ENCODE data around the gene GRM4.

GRM4 gene

GRCh38 chr6:34047913-34048867 is 97.7 kb downstream of the GRM4 start:
- Histone ChIP-seq H2BK15ac (replicated peaks; ENCODE audit: low read depth) (no peak overlapping the region), H3K4me3 (ENCODE audit: low read length) (no peak overlapping the region), H4K8ac (ENCODE audit: low read depth, low read length) (no peak overlapping the region), H3K23ac (ENCODE audit: low read length) (no peak overlapping the region), H3K79me1 (ENCODE audit: low read length) (no peaks in the 10 kb centered on the region), H3K4ac (ENCODE audit: low read depth, low read length) (no peak overlapping the region), H4K5ac (ENCODE audit: low read length) (no peak overlapping the region), H3K4me1 (ENCODE audit: control insufficient read depth, low read depth, low read length) (peaks cover 9% of the 10 kb centered on the region), H3K27me3 (ENCODE audit: insufficient read depth, low read length, poor library complexity) (no peaks in the 10 kb centered on the region), H2BK120ac (ENCODE audit: low read depth, low read length) (no peak overlapping the region), H3K79me2 (ENCODE audit: control insufficient read depth, insufficient read depth, low read length) (no peaks in the 10 kb centered on the region), H2BK5ac (ENCODE audit: low read length) (no peak overlapping the region), H3K18ac (ENCODE audit: low read length) (no peak overlapping the region), H2AK5ac (ENCODE audit: low read length) (no peak overlapping the region), H3K36me3 (ENCODE audit: control insufficient read depth, insufficient read depth, low read length) (no peaks in the 10 kb centered on the region), H3K4me2 (ENCODE audit: low read length) (no peak overlapping the region), H3K9ac (ENCODE audit: low read length) (no peak overlapping the region), H3K27ac (ENCODE audit: low read depth, low read length) (no peak overlapping the region), H3K56ac (ENCODE audit: low read length) (no peak overlapping the region)
- no CpG with 5 or more reads among the region's 15 CpGs for WGBS (ENCODE audit: extremely low coverage, insufficient coverage, low lambda C conversion rate)
- DNase-seq = peak; percentile 53

DNA sequence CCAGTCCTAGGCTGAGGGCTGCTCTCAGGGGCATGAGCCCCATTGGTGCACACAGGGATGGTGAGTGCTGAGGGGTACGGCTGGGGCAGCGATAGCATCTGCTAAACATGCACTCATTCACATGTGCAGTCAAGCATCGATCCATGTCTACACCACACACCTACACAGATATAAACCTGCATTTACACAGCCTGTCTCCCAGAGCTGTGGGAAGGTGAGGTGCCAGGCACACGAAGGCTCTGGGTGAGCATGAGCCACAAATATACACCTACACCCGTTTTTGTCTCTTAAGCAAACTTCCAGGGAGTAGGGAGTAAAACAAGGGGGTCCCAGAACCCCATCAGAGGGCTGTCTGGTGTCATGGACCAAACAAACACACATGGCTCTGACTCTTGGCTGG is 99.3 kb downstream of the GRM4 start:
- Histone ChIP-seq H3K9ac (ENCODE audit: low read length) (no peak overlapping the region), H3K23ac (ENCODE audit: low read length) (no peak overlapping the region), H3K4ac (ENCODE audit: low read depth, low read length) (no peak overlapping the region), H3K36me3 (ENCODE audit: control insufficient read depth, insufficient read depth, low read length) (no peaks in the 10 kb centered on the region), H3K4me2 (ENCODE audit: low read length) (no peak overlapping the region), H2BK15ac (replicated peaks; ENCODE audit: low read depth) (no peak overlapping the region), H3K79me2 (ENCODE audit: control insufficient read depth, insufficient read depth, low read length) (no peaks in the 10 kb centered on the region), H2AK5ac (ENCODE audit: low read length) (no peak overlapping the region), H3K79me1 (ENCODE audit: low read length) (no peaks in the 10 kb centered on the region), H2BK120ac (ENCODE audit: low read depth, low read length) (no peak overlapping the region), H4K8ac (ENCODE audit: low read depth, low read length) (no peak overlapping the region), H3K56ac (ENCODE audit: low read length) (no peak overlapping the region), H3K4me1 (ENCODE audit: control insufficient read depth, low read depth, low read length) (peaks cover 9% of the 10 kb centered on the region), H2BK5ac (ENCODE audit: low read length) (no peak overlapping the region), H3K18ac (ENCODE audit: low read length) (no peak overlapping the region), H3K27me3 (ENCODE audit: insufficient read depth, low read length, poor library complexity) (no peaks in the 10 kb centered on the region), H3K27ac (ENCODE audit: low read depth, low read length) (no peak overlapping the region), H4K5ac (ENCODE audit: low read length) (no peak overlapping the region), H3K4me3 (ENCODE audit: low read length) (no peak overlapping the region)
- DNase-seq = no peak
- no CpG with 5 or more reads among the region's 5 CpGs for WGBS (ENCODE audit: extremely low coverage, insufficient coverage, low lambda C conversion rate)

DNA sequence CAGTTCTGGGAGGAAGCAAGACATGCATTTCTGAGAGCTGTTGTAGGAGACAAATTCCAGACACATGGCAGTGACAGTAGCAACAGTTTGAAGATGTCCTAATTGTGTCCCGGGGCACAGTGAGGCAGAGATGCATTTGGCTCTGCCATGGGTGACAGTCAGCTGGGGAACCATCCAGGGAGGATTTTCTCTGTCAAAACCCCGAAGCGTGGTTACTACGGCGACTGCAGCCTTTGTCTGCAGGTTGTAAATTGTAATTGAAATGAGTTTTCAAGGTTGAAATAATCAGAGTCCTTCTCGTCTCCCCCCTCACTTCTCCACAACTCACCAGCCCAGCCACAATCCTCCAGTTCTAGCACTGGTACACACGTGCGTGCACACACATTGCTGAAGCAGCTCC is 100.1 kb downstream of the GRM4 start:
- Histone ChIP-seq H3K9ac (ENCODE audit: low read length) (no peak overlapping the region), H2BK5ac (ENCODE audit: low read length) (no peak overlapping the region), H2BK120ac (ENCODE audit: low read depth, low read length) (no peak overlapping the region), H3K56ac (ENCODE audit: low read length) (no peak overlapping the region), H2AK5ac (ENCODE audit: low read length) (no peak overlapping the region), H3K79me1 (ENCODE audit: low read length) (no peaks in the 10 kb centered on the region), H3K18ac (ENCODE audit: low read length) (no peak overlapping the region), H3K4me3 (ENCODE audit: low read length) (no peak overlapping the region), H3K4ac (ENCODE audit: low read depth, low read length) (no peak overlapping the region), H3K79me2 (ENCODE audit: control insufficient read depth, insufficient read depth, low read length) (no peaks in the 10 kb centered on the region), H3K4me1 (ENCODE audit: control insufficient read depth, low read depth, low read length) (peaks cover 9% of the 10 kb centered on the region), H3K4me2 (ENCODE audit: low read length) (no peak overlapping the region), H3K27ac (ENCODE audit: low read depth, low read length) (no peak overlapping the region), H4K8ac (ENCODE audit: low read depth, low read length) (no peak overlapping the region), H3K23ac (ENCODE audit: low read length) (no peak overlapping the region), H3K36me3 (ENCODE audit: control insufficient read depth, insufficient read depth, low read length) (no peaks in the 10 kb centered on the region), H3K27me3 (ENCODE audit: insufficient read depth, low read length, poor library complexity) (no peaks in the 10 kb centered on the region), H2BK15ac (replicated peaks; ENCODE audit: low read depth) (no peak overlapping the region), H4K5ac (ENCODE audit: low read length) (no peak overlapping the region)
- no CpG with 5 or more reads among the region's 8 CpGs for WGBS (ENCODE audit: extremely low coverage, insufficient coverage, low lambda C conversion rate)
- no peak for DNase-seq

- H3K27me3 ChIP-seq (ENCODE audit: insufficient read depth, low read length, poor library complexity) = no peaks in the 10 kb centered on the region
- H2BK120ac ChIP-seq (ENCODE audit: low read depth, low read length) = no peak overlapping the region
- H3K4me1 ChIP-seq (ENCODE audit: control insufficient read depth, low read depth, low read length) = peaks cover 9% of the 10 kb centered on the region
- H3K4me3 ChIP-seq (ENCODE audit: low read length) = no peak overlapping the region
- H3K18ac ChIP-seq (ENCODE audit: low read length) = no peak overlapping the region
- H3K79me1 ChIP-seq (ENCODE audit: low read length) = no peaks in the 10 kb centered on the region
- H4K8ac ChIP-seq (ENCODE audit: low read depth, low read length) = no peak overlapping the region
- H3K4me2 ChIP-seq (ENCODE audit: low read length) = no peak overlapping the region
- H3K36me3 ChIP-seq (ENCODE audit: control insufficient read depth, insufficient read depth, low read length) = no peaks in the 10 kb centered on the region
- H2BK15ac ChIP-seq (replicated peaks; ENCODE audit: low read depth) = no peak overlapping the region
- H3K27ac ChIP-seq (ENCODE audit: low read depth, low read length) = no peak overlapping the region
- H3K79me2 ChIP-seq (ENCODE audit: control insufficient read depth, insufficient read depth, low read length) = no peaks in the 10 kb centered on the region
- H3K9ac ChIP-seq (ENCODE audit: low read length) = no peak overlapping the region
- no peak for DNase-seq
- no peak overlapping the region for H2BK5ac ChIP-seq (ENCODE audit: low read length)
- H4K5ac ChIP-seq (ENCODE audit: low read length) = no peak overlapping the region
- H3K56ac ChIP-seq (ENCODE audit: low read length) = no peak overlapping the region
- no peak overlapping the region for H3K23ac ChIP-seq (ENCODE audit: low read length)
- no peak overlapping the region for H3K4ac ChIP-seq (ENCODE audit: low read depth, low read length)
- no CpG with 5 or more reads among the region's 13 CpGs for WGBS (ENCODE audit: extremely low coverage, insufficient coverage, low lambda C conversion rate)
- no peak overlapping the region for H2AK5ac ChIP-seq (ENCODE audit: low read length)
Measured at GRCh38 chr6:34044945-34045595, 100.8 kb downstream of the GRM4 start.

DNA sequence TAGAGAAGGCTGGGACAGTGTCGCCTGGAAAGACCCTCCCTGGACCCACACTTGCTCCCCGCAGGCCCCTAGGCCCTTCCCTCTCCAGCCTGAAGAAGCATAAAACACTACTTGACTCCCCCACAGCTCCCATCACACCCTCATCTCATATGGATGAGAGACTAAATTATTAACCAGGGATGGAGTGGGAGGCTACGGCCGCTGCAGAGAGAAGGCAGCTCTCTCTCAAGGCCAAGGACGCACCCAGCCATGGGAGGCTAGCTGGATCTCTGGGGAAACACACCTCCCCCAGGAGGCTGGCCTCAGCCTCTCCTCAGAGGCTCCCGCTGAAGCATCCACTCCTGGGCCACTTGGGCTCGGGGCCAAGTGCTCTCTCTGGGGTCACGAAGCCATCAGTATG is 102.5 kb downstream of the GRM4 start:
- no peak overlapping the region for H3K18ac ChIP-seq (ENCODE audit: low read length)
- H3K79me2 ChIP-seq (ENCODE audit: control insufficient read depth, insufficient read depth, low read length) = no peaks in the 10 kb centered on the region
- no peaks in the 10 kb centered on the region for H3K79me1 ChIP-seq (ENCODE audit: low read length)
- H3K4me1 ChIP-seq (ENCODE audit: control insufficient read depth, low read depth, low read length) = peaks cover 3% of the 10 kb centered on the region
- H2BK15ac ChIP-seq (replicated peaks; ENCODE audit: low read depth) = no peak overlapping the region
- H3K27ac ChIP-seq (ENCODE audit: low read depth, low read length) = no peak overlapping the region
- no peak overlapping the region for H3K56ac ChIP-seq (ENCODE audit: low read length)
- H3K4me3 ChIP-seq (ENCODE audit: low read length) = no peak overlapping the region
- no peak overlapping the region for H3K9ac ChIP-seq (ENCODE audit: low read length)
- no peak overlapping the region for H4K8ac ChIP-seq (ENCODE audit: low read depth, low read length)
- no peak overlapping the region for H3K23ac ChIP-seq (ENCODE audit: low read length)
- H3K36me3 ChIP-seq (ENCODE audit: control insufficient read depth, insufficient read depth, low read length) = no peaks in the 10 kb centered on the region
- no peak overlapping the region for H3K4me2 ChIP-seq (ENCODE audit: low read length)
- H3K4ac ChIP-seq (ENCODE audit: low read depth, low read length) = no peak overlapping the region
- no peak overlapping the region for H2BK120ac ChIP-seq (ENCODE audit: low read depth, low read length)
- no peak overlapping the region for H2AK5ac ChIP-seq (ENCODE audit: low read length)
- no peak overlapping the region for H4K5ac ChIP-seq (ENCODE audit: low read length)
- no peak for DNase-seq
- no peak overlapping the region for H2BK5ac ChIP-seq (ENCODE audit: low read length)
- no CpG with 5 or more reads among the region's 8 CpGs for WGBS (ENCODE audit: extremely low coverage, insufficient coverage, low lambda C conversion rate)
- H3K27me3 ChIP-seq (ENCODE audit: insufficient read depth, low read length, poor library complexity) = no peaks in the 10 kb centered on the region
